Testis (tissue), 2 donors: ENCODE data around the gene TBX2.
A peak's percentile ranks its signal among the peaks of the same experiment; 100 is the strongest.

ENCODE experiments used
- POLR2A ChIP-seq: fragments of 450-650 bp; IDR thresholded peaks from one replicate; pipeline ENCODE4 v1.6.1; 2017; ENCODE audit warnings: antibody characterized with exemption, mild to moderate bottlenecking, moderate library complexity
- TF ChIP-seq, protein P1 (sequence below), 3 experiments: fragments of 450-650 bp in 2 of 3; fragments of 200-600 bp in 1 of 3; sonication (generic) in 1 of 3; IDR thresholded peaks; one replicate each; pipeline ENCODE4 v1.5.1; 2016 to 2019; ENCODE audit warnings: antibody characterized with exemption in 3 of 3, mild to moderate bottlenecking in 2 of 3, moderate library complexity in 1 of 3

GRCh38 chr17:61416540-61417363 is 17.1 kb downstream of the TBX2 start:
- TF ChIP-seq, protein P1, sequence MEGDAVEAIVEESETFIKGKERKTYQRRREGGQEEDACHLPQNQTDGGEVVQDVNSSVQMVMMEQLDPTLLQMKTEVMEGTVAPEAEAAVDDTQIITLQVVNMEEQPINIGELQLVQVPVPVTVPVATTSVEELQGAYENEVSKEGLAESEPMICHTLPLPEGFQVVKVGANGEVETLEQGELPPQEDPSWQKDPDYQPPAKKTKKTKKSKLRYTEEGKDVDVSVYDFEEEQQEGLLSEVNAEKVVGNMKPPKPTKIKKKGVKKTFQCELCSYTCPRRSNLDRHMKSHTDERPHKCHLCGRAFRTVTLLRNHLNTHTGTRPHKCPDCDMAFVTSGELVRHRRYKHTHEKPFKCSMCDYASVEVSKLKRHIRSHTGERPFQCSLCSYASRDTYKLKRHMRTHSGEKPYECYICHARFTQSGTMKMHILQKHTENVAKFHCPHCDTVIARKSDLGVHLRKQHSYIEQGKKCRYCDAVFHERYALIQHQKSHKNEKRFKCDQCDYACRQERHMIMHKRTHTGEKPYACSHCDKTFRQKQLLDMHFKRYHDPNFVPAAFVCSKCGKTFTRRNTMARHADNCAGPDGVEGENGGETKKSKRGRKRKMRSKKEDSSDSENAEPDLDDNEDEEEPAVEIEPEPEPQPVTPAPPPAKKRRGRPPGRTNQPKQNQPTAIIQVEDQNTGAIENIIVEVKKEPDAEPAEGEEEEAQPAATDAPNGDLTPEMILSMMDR (IDR thresholded peaks at IDR 0.05): peak in 2 of 3 experiments; percentile 87 to 93
- no peak for TF ChIP-seq POLR2A
